Adrenal gland (tissue), 5 donors: Measurements from ENCODE around the gene RNF227.

ENCODE experiments used
- CTCF ChIP-seq, 6 experiments: fragments of 450-650 bp in 4 of 6; fragments of 200-600 bp in 2 of 6; sonication (generic) in 1 of 6; IDR thresholded peaks; 1 replicate in 5 of 6; 2 replicates in 1 of 6; pipeline versions ENCODE4 v1.5.1 to v1.8.0; 2016 to 2021; ENCODE audit warnings: antibody characterized with exemption in 6 of 6, mild to moderate bottlenecking in 2 of 6, moderate library complexity in 1 of 6
- POLR2A ChIP-seq, 2 donors: fragments of 450-650 bp; IDR thresholded peaks; one replicate each; pipeline ENCODE4 v1.6.1; 2017; ENCODE audit warnings: antibody characterized with exemption in 2 of 2, mild to moderate bottlenecking in 2 of 2, moderate library complexity in 1 of 2
- donor health status: DM: no; HTN: no; CAD: no.

GRCh38 chr17:7875804-7876370 is 40.2 kb downstream of the RNF227 start:
- no peak for TF ChIP-seq CTCF (IDR thresholded peaks at IDR 0.05)
- no peak for TF ChIP-seq POLR2A (IDR thresholded peaks at IDR 0.05)
